GM21529 (cell line): ENCODE measurements around the gene SLC25A30.
"Not testable (repeated sequence)": the region's sequence is repeated elsewhere in the genome, so short reads cannot be mapped to it uniquely, and the experiment has no call there.

Experiments
- ATAC-seq: cut with Tn5 transposase; IDR thresholded peaks from one replicate; pipeline ENCODE4 v1.9.1; 2021; ENCODE audit not compliant: unreplicated experiment

SLC25A30 gene

GRCh38 chr13:45370922-45371406 is 47.2 kb downstream of the SLC25A30 start:
- ATAC-seq = no peak

DNA sequence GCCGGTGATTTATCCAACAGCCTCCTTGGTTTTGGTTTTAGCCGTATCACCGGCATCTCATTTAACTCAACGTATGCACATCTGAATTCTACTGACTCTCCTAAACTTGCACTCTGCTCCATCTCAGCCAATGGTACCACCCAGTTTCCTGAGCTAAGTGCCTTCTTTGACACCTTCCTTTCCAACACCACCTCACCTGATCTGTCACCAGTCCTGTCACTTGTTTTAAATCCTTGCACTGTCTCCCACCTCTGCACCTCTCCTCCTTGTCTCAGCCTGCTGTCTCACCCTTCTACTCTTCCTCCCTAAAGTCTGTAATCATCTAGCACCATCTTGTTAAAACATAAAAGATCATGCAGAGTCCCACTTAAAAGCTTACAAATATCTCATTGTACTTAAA is 49.1 kb downstream of the SLC25A30 start:
- no peak for ATAC-seq

DNA sequence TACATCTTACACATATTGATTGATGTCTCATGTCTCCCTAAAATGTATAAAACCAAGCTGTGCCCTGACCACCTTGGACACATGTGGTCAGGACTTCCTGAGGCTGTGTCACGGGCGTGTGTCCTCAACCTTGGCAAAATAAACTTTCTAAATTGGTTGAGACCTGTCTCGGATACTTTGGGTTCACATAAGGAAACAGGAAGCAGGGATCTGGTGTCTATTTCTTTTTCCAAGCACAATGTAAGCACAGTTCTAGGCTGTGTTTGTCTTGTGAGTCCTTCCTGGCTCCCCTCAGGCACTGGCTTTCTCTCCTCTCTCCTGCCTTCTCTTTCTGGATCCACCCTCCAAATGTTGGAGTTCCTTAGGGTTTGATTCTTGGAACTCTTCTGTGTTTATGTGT is 49.6 kb downstream of the SLC25A30 start:
- ATAC-seq = no peak

DNA sequence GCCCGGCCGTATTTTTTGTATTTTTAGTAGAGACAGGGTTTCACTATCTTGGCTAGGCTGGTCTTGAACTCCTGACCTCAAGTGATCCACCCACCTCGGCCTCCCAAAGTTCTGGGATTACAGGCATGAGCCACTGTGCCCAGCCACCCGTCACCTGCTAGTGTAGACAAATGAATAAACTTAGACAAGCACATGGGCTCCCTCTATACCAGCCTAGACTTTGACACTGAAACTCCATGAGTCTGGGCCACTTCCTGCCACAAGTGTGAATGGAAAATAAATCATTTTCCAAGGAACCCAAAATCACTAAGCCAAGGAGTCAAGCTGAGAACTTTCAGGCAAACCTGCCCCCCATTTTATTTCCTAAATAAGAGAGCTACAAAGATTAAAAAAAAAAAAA is 50.2 kb downstream of the SLC25A30 start:
- ATAC-seq = no peak

- ATAC-seq = peak; percentile 97
These were observed 50.8 kb downstream of the SLC25A30 start for GRCh38 chr13:45367358-45367757.

DNA sequence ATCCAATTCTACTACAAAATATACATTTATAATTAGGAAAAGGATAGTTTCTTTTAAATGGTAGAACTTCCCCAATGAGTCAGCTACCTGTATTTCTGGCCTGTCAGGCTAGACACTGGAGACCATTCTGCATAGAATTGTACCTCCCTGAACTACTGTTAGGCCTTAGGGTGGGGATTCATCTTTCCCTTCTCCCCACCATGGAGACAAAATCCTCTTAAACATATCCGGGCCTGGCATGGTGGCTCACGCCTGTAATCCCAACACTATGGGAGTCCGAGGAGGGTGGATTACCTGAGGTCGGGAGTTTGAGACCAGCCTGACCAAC is 52.7 kb downstream of the SLC25A30 start:
- ATAC-seq = no peak

GRCh38 chr13:45364876-45365557 is 53.2 kb downstream of the SLC25A30 start:
- ATAC-seq = no peak

DNA sequence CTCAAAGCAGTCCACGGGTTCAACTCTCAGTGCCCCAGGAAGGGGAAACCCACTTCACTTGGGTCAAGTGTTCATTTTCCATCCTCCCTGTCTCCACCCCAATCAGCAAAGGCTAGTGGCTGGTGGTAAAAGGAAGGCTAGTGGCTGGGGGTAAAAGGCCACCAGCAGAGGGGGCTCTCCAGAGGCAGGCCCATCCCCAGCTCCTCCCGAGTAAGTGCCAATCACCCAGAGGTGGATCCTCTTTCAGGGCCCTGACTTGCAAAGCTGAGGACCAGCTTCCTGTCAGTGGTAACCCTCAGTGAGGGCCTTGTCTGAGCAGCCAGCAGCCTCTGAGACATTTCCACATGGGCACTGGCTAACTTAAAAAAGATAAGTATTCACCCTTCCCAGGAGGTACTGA is 55.2 kb downstream of the SLC25A30 start:
- no peak for ATAC-seq

DNA sequence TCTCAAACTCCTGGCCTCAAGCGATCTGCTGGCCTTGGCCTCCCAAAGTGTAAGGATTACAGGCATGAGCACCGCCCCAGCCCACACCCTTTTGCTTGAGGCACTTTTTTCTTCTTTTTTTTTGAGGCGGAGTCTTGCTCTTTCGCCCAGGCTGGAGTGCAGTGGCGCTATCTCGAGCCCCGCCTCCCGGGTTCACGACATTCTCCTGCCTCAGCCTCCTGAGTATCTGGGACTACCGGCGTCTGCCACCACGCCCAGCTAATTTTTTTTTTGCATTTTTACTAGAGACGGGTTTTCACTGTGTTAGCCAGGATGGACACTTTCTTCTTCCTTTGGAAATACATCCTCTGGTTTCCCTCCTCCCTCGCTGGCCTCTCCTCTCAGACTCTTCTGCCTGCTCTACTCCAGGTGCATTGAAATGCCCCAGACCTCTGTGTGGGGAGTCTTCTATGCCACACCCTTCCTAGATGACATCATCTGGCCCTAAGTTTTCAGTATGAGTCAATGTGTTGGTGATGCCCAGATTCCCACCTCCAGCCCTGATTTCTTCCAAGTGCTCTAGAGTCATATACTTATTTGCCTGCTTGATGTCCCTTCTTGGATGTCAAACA is 56.5 kb downstream of the SLC25A30 start:
- no peak for ATAC-seq

DNA sequence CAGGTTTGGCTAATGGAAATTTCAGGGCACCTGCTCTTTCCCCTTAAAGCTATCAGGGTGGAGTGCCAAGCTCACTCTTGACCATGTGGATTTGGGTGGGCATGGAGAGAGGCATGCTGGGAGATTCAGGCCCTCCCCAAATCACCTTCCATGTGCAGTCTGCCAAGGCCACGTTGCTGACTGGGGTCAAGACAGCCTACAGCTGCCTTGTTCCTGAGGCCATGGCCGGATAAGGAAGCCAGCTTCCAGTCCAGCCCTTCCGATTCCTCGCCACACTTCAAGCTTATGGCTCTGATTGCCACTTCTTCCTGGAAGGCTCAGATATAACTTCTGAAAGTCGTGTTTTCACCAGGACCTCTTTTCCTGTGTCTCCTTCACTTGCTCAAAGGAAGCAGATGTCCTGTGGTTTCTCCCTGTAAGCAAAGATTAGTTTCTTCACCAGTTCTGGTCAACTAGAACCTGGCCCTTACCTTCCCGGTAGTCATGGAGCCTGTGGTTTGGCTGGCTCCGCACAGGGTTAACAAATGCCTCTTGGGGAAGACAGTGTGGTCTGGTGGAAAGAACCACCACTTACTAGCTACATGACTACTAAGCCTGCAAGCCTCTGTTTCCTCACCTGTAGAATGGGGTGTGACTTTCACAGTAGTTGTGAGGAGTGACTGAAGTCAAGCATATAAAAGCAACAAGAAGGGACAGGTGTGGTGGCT is 61.1 kb downstream of the SLC25A30 start:
- ATAC-seq = no peak

- no peak for ATAC-seq
These were observed 64.3 kb downstream of the SLC25A30 start for GRCh38 chr13:45353895-45354294.

DNA sequence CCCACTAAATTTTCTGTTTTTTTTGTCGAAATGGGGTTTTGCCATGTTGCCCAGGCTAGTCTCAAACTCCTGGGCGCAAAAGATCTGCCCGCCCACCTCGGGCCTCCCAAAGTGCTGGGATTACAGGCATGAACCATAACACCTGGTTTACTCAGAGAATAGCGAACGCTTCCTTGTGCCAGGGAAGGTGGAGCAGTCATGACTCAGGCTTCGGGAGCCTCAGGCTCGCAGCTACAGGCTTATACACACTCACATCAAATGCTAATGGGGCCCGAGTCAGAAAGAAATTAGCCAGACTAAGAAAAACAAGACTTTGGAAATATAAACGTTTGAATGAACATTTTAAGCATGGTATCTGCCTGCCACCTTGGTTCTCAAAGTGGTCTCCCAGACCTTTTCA is 66.1 kb downstream of the SLC25A30 start:
- ATAC-seq = no peak

GRCh38 chr13:45350152-45350551 is 68.0 kb downstream of the SLC25A30 start:
- ATAC-seq = no peak

DNA sequence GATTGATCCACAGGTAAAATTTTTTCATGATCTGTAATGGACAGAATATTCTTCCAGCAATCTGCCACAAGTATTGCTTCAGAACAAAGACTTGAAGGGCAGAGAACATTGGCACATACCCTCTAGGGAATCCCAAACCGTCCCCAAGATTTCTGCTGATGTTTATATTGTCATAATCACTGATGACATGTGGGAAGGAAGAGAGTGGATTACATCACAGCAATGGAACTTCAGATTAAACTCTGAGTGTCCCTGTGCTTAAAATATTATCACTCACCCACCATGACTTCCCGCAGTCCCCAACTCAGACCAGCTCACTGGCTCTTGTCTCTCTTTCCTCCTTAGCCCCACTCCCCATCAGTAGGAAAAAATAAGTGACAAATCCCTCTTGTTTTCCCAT is 68.7 kb downstream of the SLC25A30 start:
- no peak for ATAC-seq

- not testable (repeated sequence) for ATAC-seq
These were observed 74.1 kb downstream of the SLC25A30 start for GRCh38 chr13:45344064-45344463.
